Bronchial epithelial cell (primary cell): ENCODE measurements around the gene THADA. TPM values are rescaled to one million over a fixed set of nuclear protein-coding genes. Genes with fewer than 3 reads are reported as not detected.

Experiments used
- DNase-seq: peaks from one replicate; pipeline ENCODE4 v3.0.0-alpha.2; 2010; ENCODE audit warnings: low read depth
- FAIRE-seq: peaks from 2 replicates; lab custom pipeline; 2011; peaks lifted over from hg19 to GRCh38; lab: Jason Lieb, UNC
- H3K27me3 ChIP-seq: 2 replicates; pipeline ENCODE4 v1.5.1; 2011; ENCODE audit warnings: low read length; ENCODE audit not compliant: control insufficient read depth, insufficient read depth
- H3K36me3 ChIP-seq: 2 replicates; pipeline ENCODE4 v1.5.1; 2011; ENCODE audit warnings: low read length; ENCODE audit not compliant: control insufficient read depth, insufficient read depth
- H3K4me3 ChIP-seq: 2 replicates; pipeline ENCODE4 v1.5.1; 2011; ENCODE audit warnings: mild to moderate bottlenecking, low read depth, low read length, control low read depth
- CTCF ChIP-seq: IDR thresholded peaks from 2 replicates; pipeline ENCODE4 v1.5.1; 2011; ENCODE audit warnings: mild to moderate bottlenecking, moderate library complexity, low read length, control low read depth, inconsistent platforms; ENCODE audit not compliant: insufficient read depth, severe bottlenecking
- total RNA-seq: library from RNA; depleted of rRNA; stranded (reverse); fragments of >200 nt; gene quantifications from 2 replicates; pipeline ENCODE4 v1.2.1, GENCODE V29; 2014

Gene THADA
- total RNA-seq, 1 donor from 2014 or later, result 25.8 TPM

- Histone ChIP-seq H3K27me3 (no peaks in the 10 kb centered on the region), H3K36me3 (no peaks in the 10 kb centered on the region), H3K4me3 (no peak overlapping the region)
- FAIRE-seq, result no peak
- no peak for DNase-seq
- no peak for TF ChIP-seq CTCF
Observed at GRCh38 chr2:43531251-43531650, 64.6 kb downstream of the THADA start.

- Histone ChIP-seq H3K4me3 (no peak overlapping the region), H3K36me3 (no peaks in the 10 kb centered on the region), H3K27me3 (no peaks in the 10 kb centered on the region)
- DNase-seq, result no peak
- FAIRE-seq, result no peak
- no peak for TF ChIP-seq CTCF
Observed at GRCh38 chr2:43526994-43527393, 68.8 kb downstream of the THADA start.

- Histone ChIP-seq H3K36me3 (no peaks in the 10 kb centered on the region), H3K4me3 (no peak overlapping the region), H3K27me3 (no peaks in the 10 kb centered on the region)
- TF ChIP-seq CTCF, result no peak
- no peak for DNase-seq
- FAIRE-seq, result no peak
Observed at GRCh38 chr2:43525506-43525905, 70.3 kb downstream of the THADA start.

- peak; percentile 25 for TF ChIP-seq CTCF
- Histone ChIP-seq H3K27me3 (no peaks in the 10 kb centered on the region), H3K36me3 (no peaks in the 10 kb centered on the region), H3K4me3 (no peak overlapping the region)
- DNase-seq (no peak), FAIRE-seq (no peak)
Observed at GRCh38 chr2:43524177-43524965, 71.5 kb downstream of the THADA start.

- Histone ChIP-seq H3K4me3 (no peak overlapping the region), H3K27me3 (no peaks in the 10 kb centered on the region), H3K36me3 (no peaks in the 10 kb centered on the region)
- DNase-seq (no peak), FAIRE-seq (no peak)
- TF ChIP-seq CTCF, result no peak
Observed at GRCh38 chr2:43522177-43522576, 73.7 kb downstream of the THADA start.

- H3K4me3 ChIP-seq, result no peak overlapping the region
- no peak for FAIRE-seq
- no peak for DNase-seq
- H3K36me3 ChIP-seq, result no peaks in the 10 kb centered on the region
- TF ChIP-seq CTCF, result no peak
- no peaks in the 10 kb centered on the region for H3K27me3 ChIP-seq
Observed at GRCh38 chr2:43521568-43521967, 74.3 kb downstream of the THADA start.
